Measurements from ENCODE around the gene SPNS2.

DNA sequence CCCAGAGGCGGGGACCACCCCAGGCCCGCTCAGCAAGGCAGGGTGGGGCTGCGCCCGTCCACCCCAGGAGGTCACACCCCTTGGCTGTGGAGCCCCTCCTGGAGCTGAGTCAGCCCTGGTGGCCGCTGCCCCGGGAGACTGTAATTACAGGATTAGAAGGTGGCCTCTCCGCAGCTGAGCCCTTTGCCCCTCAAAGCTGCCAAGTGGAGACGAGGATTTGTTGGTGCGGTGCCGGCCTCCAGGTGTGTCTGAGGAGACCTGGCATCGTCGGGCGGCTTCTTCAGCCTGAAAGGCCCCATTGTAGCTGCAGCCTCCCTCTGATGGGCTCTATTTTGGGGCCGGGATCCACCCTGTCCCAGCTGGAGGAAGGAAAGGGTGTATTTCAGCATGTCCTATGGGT is 22.7 kb upstream of the SPNS2 start:
- TF ChIP-seq, protein P1, sequence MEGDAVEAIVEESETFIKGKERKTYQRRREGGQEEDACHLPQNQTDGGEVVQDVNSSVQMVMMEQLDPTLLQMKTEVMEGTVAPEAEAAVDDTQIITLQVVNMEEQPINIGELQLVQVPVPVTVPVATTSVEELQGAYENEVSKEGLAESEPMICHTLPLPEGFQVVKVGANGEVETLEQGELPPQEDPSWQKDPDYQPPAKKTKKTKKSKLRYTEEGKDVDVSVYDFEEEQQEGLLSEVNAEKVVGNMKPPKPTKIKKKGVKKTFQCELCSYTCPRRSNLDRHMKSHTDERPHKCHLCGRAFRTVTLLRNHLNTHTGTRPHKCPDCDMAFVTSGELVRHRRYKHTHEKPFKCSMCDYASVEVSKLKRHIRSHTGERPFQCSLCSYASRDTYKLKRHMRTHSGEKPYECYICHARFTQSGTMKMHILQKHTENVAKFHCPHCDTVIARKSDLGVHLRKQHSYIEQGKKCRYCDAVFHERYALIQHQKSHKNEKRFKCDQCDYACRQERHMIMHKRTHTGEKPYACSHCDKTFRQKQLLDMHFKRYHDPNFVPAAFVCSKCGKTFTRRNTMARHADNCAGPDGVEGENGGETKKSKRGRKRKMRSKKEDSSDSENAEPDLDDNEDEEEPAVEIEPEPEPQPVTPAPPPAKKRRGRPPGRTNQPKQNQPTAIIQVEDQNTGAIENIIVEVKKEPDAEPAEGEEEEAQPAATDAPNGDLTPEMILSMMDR (IDR thresholded peaks at IDR 0.05) = no peak
- TF ChIP-seq POLR2AphosphoS5 (IDR thresholded peaks at IDR 0.05; ENCODE audit: low read depth, low read length) (no peak), TCF7L2 (IDR thresholded peaks at IDR 0.05; ENCODE audit: low read depth, low read length) (no peak)
- TF ChIP-seq, protein P2, sequence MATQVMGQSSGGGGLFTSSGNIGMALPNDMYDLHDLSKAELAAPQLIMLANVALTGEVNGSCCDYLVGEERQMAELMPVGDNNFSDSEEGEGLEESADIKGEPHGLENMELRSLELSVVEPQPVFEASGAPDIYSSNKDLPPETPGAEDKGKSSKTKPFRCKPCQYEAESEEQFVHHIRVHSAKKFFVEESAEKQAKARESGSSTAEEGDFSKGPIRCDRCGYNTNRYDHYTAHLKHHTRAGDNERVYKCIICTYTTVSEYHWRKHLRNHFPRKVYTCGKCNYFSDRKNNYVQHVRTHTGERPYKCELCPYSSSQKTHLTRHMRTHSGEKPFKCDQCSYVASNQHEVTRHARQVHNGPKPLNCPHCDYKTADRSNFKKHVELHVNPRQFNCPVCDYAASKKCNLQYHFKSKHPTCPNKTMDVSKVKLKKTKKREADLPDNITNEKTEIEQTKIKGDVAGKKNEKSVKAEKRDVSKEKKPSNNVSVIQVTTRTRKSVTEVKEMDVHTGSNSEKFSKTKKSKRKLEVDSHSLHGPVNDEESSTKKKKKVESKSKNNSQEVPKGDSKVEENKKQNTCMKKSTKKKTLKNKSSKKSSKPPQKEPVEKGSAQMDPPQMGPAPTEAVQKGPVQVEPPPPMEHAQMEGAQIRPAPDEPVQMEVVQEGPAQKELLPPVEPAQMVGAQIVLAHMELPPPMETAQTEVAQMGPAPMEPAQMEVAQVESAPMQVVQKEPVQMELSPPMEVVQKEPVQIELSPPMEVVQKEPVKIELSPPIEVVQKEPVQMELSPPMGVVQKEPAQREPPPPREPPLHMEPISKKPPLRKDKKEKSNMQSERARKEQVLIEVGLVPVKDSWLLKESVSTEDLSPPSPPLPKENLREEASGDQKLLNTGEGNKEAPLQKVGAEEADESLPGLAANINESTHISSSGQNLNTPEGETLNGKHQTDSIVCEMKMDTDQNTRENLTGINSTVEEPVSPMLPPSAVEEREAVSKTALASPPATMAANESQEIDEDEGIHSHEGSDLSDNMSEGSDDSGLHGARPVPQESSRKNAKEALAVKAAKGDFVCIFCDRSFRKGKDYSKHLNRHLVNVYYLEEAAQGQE (IDR thresholded peaks at IDR 0.05; ENCODE audit: insufficient read depth in 1 of 2, low read depth in 2 of 2, low read length in 1 of 2) = no peak

All from Panc1 (cell line).